ENCODE results near the gene ROBO1.

Gene ROBO1

GRCh38 chr3:78588906-78589621, 1178.7 kb downstream of the ROBO1 start:
- Histone ChIP-seq H3K4me1 (ENCODE audit: control insufficient read depth in 1 of 2, insufficient read depth in 1 of 2, low read depth in 1 of 2, low read length in 1 of 2) (no peaks in the 10 kb centered on the region), H3K9me3 (no peaks in the 10 kb centered on the region), H3K36me3 (no peaks in the 10 kb centered on the region), H3K27ac (no peak overlapping the region), H3K4me3 (ENCODE audit: low read depth in 1 of 2, low read length in 1 of 2) (no peak overlapping the region), H3K27me3 (no peaks in the 10 kb centered on the region)
- no peak for TF ChIP-seq CTCF (IDR thresholded peaks at IDR 0.05)

- no peak for TF ChIP-seq CTCF (IDR thresholded peaks at IDR 0.05)
- Histone ChIP-seq H3K27ac (no peak overlapping the region), H3K9me3 (no peaks in the 10 kb centered on the region), H3K27me3 (no peaks in the 10 kb centered on the region), H3K36me3 (no peaks in the 10 kb centered on the region), H3K4me1 (ENCODE audit: control insufficient read depth in 1 of 2, insufficient read depth in 1 of 2, low read depth in 1 of 2, low read length in 1 of 2) (no peaks in the 10 kb centered on the region), H3K4me3 (ENCODE audit: low read depth in 1 of 2, low read length in 1 of 2) (no peak overlapping the region)
These were observed 1187.1 kb downstream of the ROBO1 start for GRCh38 chr3:78580681-78581080.

- Histone ChIP-seq H3K36me3 (no peaks in the 10 kb centered on the region), H3K27me3 (no peaks in the 10 kb centered on the region), H3K4me1 (ENCODE audit: control insufficient read depth in 1 of 2, insufficient read depth in 1 of 2, low read depth in 1 of 2, low read length in 1 of 2) (no peaks in the 10 kb centered on the region), H3K9me3 (no peaks in the 10 kb centered on the region), H3K4me3 (ENCODE audit: low read depth in 1 of 2, low read length in 1 of 2) (no peak overlapping the region), H3K27ac (no peak overlapping the region)
- TF ChIP-seq CTCF (IDR thresholded peaks at IDR 0.05), result no peak
These were observed 1196.3 kb downstream of the ROBO1 start for GRCh38 chr3:78571486-78571885.

GRCh38 chr3:78570496-78570895, 1197.3 kb downstream of the ROBO1 start:
- no peaks in the 10 kb centered on the region for H3K36me3 ChIP-seq
- H3K4me3 ChIP-seq (ENCODE audit: low read depth in 1 of 2, low read length in 1 of 2), result no peak overlapping the region
- H3K9me3 ChIP-seq, result no peaks in the 10 kb centered on the region
- no peak overlapping the region for H3K27ac ChIP-seq
- H3K27me3 ChIP-seq, result no peaks in the 10 kb centered on the region
- no peak for TF ChIP-seq CTCF (IDR thresholded peaks at IDR 0.05)
- H3K4me1 ChIP-seq (ENCODE audit: control insufficient read depth in 1 of 2, insufficient read depth in 1 of 2, low read depth in 1 of 2, low read length in 1 of 2), result no peaks in the 10 kb centered on the region

GRCh38 chr3:78569804-78570203, 1198.0 kb downstream of the ROBO1 start:
- Histone ChIP-seq H3K4me3 (ENCODE audit: low read depth in 1 of 2, low read length in 1 of 2) (no peak overlapping the region), H3K4me1 (ENCODE audit: control insufficient read depth in 1 of 2, insufficient read depth in 1 of 2, low read depth in 1 of 2, low read length in 1 of 2) (no peaks in the 10 kb centered on the region), H3K36me3 (no peaks in the 10 kb centered on the region), H3K9me3 (no peaks in the 10 kb centered on the region), H3K27me3 (no peaks in the 10 kb centered on the region), H3K27ac (no peak overlapping the region)
- no peak for TF ChIP-seq CTCF (IDR thresholded peaks at IDR 0.05)
